ENCODE results near the gene TSPAN13. TPM values are rescaled to one million over a fixed set of nuclear protein-coding genes. Genes with fewer than 3 reads are reported as not detected.

The TSPAN13 gene
- total and polyA plus RNA-seq, 2 of the 8 experiments (the other 6 are each of a cell fraction or from before 2014, with no cell fraction given), result 15.3 to 28.1 TPM

- TF ChIP-seq CEBPB (IDR thresholded peaks at IDR 0.05; ENCODE audit: low read depth, low read length) (no peak), CREB1 (IDR thresholded peaks at IDR 0.05) (no peak), KDM5A (IDR thresholded peaks at IDR 0.05; ENCODE audit: low read length) (no peak), FOSL1 (IDR thresholded peaks at IDR 0.05; ENCODE audit: insufficient read depth, low read depth, low read length) (no peak), KDM4A (IDR thresholded peaks at IDR 0.05; ENCODE audit: low read depth, low read length, severe bottlenecking) (no peak), SP4 (IDR thresholded peaks at IDR 0.05; ENCODE audit: low read length) (no peak), CBX5 (IDR thresholded peaks at IDR 0.05; ENCODE audit: low read depth, low read length) (no peak), CHD1 (IDR thresholded peaks at IDR 0.05; ENCODE audit: low read depth, low read length) (no peak)
These were observed 32.0 kb upstream of the TSPAN13 start (continued) for GRCh38 chr7:16721541-16721940.
